Liver (tissue), 3 donors: Measurements from ENCODE around the gene DNAH10.

Source experiments
- CTCF ChIP-seq: fragments of 150-350 bp; IDR thresholded peaks from 2 replicates; pipeline ENCODE4 v1.5.1; 2017; ENCODE audit warnings: improper control_type of control experiment, low read depth, low read length; ENCODE audit not compliant: missing input control
- FOXA1 ChIP-seq: IDR thresholded peaks from 2 replicates; pipeline ENCODE4 v1.6.1; 2016; ENCODE audit warnings: antibody characterized with exemption
- MAX ChIP-seq: IDR thresholded peaks from 2 replicates; pipeline ENCODE4 v1.6.1; 2016; ENCODE audit warnings: antibody characterized with exemption
- RAD21 ChIP-seq, 2 donors: IDR thresholded peaks; 2 replicates each; pipeline ENCODE4 v1.6.1; 2016; ENCODE audit warnings: antibody characterized with exemption in 2 of 2, mild to moderate bottlenecking in 2 of 2
- REST ChIP-seq: IDR thresholded peaks from 2 replicates; pipeline ENCODE4 v1.6.1; 2016; ENCODE audit warnings: antibody characterized with exemption, mild to moderate bottlenecking
- TAF1 ChIP-seq: conservative IDR thresholded peaks from 2 replicates; pipeline ENCODE4 v1.6.1; 2016; ENCODE audit warnings: antibody characterized with exemption, mild to moderate bottlenecking
- YY1 ChIP-seq: IDR thresholded peaks from 2 replicates; pipeline ENCODE4 v1.6.1; 2016; ENCODE audit warnings: antibody characterized with exemption, mild to moderate bottlenecking
- donor health status: healthy.
- donor health status: healthy.

- no peak for TF ChIP-seq CTCF
- TF ChIP-seq RAD21 (IDR thresholded peaks at IDR 0.05): no peak
- no peak for TF ChIP-seq TAF1
- no peak for TF ChIP-seq YY1
- no peak for TF ChIP-seq MAX
- TF ChIP-seq FOXA1: no peak
- no peak for TF ChIP-seq REST
Measured at GRCh38 chr12:123882161-123882705, 120.1 kb downstream of the DNAH10 start.
